Fibroblast of lung (primary cell): ENCODE data around the gene ANXA6. TPM values are rescaled to one million over a fixed set of nuclear protein-coding genes. Genes with fewer than 3 reads are reported as not detected.

Experiments
- DNase-seq, 2 donors: peaks; one replicate each; pipeline versions ENCODE4 v3.0.0 to v3.0.0-alpha.2; 2010; ENCODE audit warnings: low read depth in 2 of 2
- H2AFZ ChIP-seq: 2 replicates; pipeline ENCODE4 v1.5.1; 2012; ENCODE audit warnings: low read length, control low read depth, inconsistent platforms
- H3K27ac ChIP-seq: 2 replicates; pipeline ENCODE4 v1.5.1; 2011; ENCODE audit warnings: low read length, control low read depth; ENCODE audit not compliant: insufficient read depth
- H3K27me3 ChIP-seq: 2 replicates; pipeline ENCODE4 v1.5.1; 2011; ENCODE audit warnings: mild to moderate bottlenecking, low read length; ENCODE audit not compliant: control insufficient read depth, insufficient read depth
- H3K36me3 ChIP-seq: 2 replicates; pipeline ENCODE4 v1.5.1; 2011; ENCODE audit warnings: low read length; ENCODE audit not compliant: control insufficient read depth, insufficient read depth
- H3K4me1 ChIP-seq: 2 replicates; pipeline ENCODE4 v1.5.1; 2011; ENCODE audit warnings: low read length; ENCODE audit not compliant: control insufficient read depth, insufficient read depth; ENCODE audit errors: extremely low read depth
- H3K4me2 ChIP-seq: 2 replicates; pipeline ENCODE4 v1.5.1; 2011; ENCODE audit warnings: low read length, control low read depth; ENCODE audit not compliant: insufficient read depth; ENCODE audit errors: extremely low read depth
- H3K4me3 ChIP-seq, 4 experiments: fragments of 200-600 bp in 1 of 4; sonication (generic) in 1 of 4; replicated peaks in 1 of 4; 2 replicates each; pipeline ENCODE4 v1.5.1; 2011 to 2016; ENCODE audit warnings: low read length in 4 of 4, low read depth in 3 of 4, mild to moderate bottlenecking in 3 of 4, control low read depth in 2 of 4, inconsistent platforms in 1 of 4, mixed read lengths in 1 of 4; ENCODE audit not compliant: insufficient read depth in 1 of 4; ENCODE audit errors: control extremely low read depth in 1 of 4
- H3K79me2 ChIP-seq: 2 replicates; pipeline ENCODE4 v1.5.1; 2012; ENCODE audit warnings: mild to moderate bottlenecking, low read length, inconsistent platforms; ENCODE audit not compliant: control insufficient read depth, insufficient read depth
- H3K9ac ChIP-seq: 2 replicates; pipeline ENCODE4 v1.5.1; 2011; ENCODE audit warnings: mild to moderate bottlenecking, low read length, control low read depth; ENCODE audit not compliant: insufficient read depth
- H3K9me3 ChIP-seq: 2 replicates; pipeline ENCODE4 v1.5.1; 2012; ENCODE audit warnings: low read depth, low read length; ENCODE audit not compliant: control insufficient read depth, insufficient read depth
- H4K20me1 ChIP-seq: 2 replicates; pipeline ENCODE4 v1.5.1; 2011; ENCODE audit warnings: low read length; ENCODE audit not compliant: control insufficient read depth, insufficient read depth; ENCODE audit errors: extremely low read depth
- EZH2 ChIP-seq: IDR thresholded peaks from 2 replicates; pipeline ENCODE4 v1.5.1; 2012; ENCODE audit warnings: low read length, control low read depth, mild to moderate bottlenecking; ENCODE audit errors: missing control alignments
- polyA plus RNA-seq, 2 donors: library from polyadenylated mRNA; depleted of rRNA in 1 of 2; stranded (reverse) in 1 of 2; unstranded in 1 of 2; fragments of >200 nt; gene quantifications; 2 replicates each; pipeline ENCODE4 v1.2.1, GENCODE V29; 2011 to 2012; ENCODE audit warnings: missing spikeins in 1 of 2
- total RNA-seq: library from RNA; depleted of rRNA; stranded (reverse); fragments of >200 nt; gene quantifications from 2 replicates; pipeline ENCODE4 v1.2.1, GENCODE V29; 2014
- TF ChIP-seq, protein P1 (sequence below), 2 donors: IDR thresholded peaks in 1 of 2; conservative IDR thresholded peaks in 1 of 2; 1 replicate in 1 of 2; 2 replicates in 1 of 2; pipeline ENCODE4 v1.5.1; 2011 to 2012; ENCODE audit warnings: low read length in 2 of 2, control low read depth in 1 of 2, inconsistent platforms in 1 of 2, low read depth in 1 of 2, mild to moderate bottlenecking in 1 of 2

Gene ANXA6
- total and polyA plus RNA-seq, 2 donors (not counting 1 experiment from before 2014, with no cell fraction given), result 591 to 615 TPM

DNA sequence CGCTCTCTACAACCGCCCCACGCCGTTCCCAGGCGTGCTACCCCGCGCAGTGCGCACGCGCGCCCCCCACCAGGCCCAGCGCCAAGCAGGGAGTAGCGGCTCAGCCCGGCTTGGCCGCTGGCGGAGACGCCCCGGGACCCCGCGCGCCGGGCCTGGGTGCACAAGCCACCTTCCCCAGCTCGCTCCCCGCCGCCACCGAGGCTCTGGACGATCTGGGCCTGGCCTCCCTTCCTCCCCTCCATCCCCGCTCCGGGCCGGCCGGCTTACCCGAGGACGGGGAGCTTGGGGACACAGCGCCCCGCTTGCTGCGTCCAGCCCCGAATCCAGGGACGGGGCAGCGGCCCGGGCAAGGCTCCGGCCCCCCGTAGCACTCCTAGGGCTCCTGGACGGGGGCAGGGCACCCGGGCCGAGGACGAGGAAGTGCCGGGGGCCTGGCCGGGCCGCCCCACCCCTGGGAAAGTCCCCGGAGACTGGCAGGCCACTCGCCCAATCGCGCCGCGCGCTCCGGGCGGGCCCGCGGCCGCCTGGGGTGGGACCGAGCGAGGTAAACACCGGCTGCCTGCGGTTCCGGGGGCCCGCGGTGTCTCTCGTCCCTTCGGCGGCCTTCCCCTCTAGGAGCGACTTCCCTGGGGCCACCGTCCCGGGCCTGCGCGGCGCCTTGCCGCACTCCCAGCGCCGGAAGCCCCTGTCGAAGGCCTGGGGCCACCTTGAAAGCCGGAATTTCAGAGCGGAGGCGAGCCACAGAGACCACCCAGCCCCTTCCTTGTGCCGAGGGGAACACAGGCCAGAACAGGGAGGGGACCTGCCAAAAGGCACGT lies 76.8 kb downstream of the ANXA6 start, which contains the start of gene TNIP1:
Gene TNIP1, minus strand, starts transcription at position 422 of the 818 bp plus-strand sequence. CDS start 15,939 bp downstream, outside the sequence.
- peak within 1 kb of the TSS; percentile 96 for H3K4me2 ChIP-seq
- H3K36me3 ChIP-seq, result peaks cover 2% of the 10 kb centered on the region
- H3K27me3 ChIP-seq, result no peaks in the 10 kb centered on the region
- no peak for TF ChIP-seq EZH2
- TF ChIP-seq, protein P1, sequence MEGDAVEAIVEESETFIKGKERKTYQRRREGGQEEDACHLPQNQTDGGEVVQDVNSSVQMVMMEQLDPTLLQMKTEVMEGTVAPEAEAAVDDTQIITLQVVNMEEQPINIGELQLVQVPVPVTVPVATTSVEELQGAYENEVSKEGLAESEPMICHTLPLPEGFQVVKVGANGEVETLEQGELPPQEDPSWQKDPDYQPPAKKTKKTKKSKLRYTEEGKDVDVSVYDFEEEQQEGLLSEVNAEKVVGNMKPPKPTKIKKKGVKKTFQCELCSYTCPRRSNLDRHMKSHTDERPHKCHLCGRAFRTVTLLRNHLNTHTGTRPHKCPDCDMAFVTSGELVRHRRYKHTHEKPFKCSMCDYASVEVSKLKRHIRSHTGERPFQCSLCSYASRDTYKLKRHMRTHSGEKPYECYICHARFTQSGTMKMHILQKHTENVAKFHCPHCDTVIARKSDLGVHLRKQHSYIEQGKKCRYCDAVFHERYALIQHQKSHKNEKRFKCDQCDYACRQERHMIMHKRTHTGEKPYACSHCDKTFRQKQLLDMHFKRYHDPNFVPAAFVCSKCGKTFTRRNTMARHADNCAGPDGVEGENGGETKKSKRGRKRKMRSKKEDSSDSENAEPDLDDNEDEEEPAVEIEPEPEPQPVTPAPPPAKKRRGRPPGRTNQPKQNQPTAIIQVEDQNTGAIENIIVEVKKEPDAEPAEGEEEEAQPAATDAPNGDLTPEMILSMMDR (conservative IDR thresholded peaks at IDR 0.05 in 1 of 2, IDR thresholded peaks at IDR 0.05 in 1 of 2; ENCODE audit: low read depth in 1 of 2, low read length in 2 of 2), result no peak
- peak within 1 kb of the TSS; percentile 81 for H2AFZ ChIP-seq
- no peaks in the 10 kb centered on the region for H4K20me1 ChIP-seq
- H3K79me2 ChIP-seq, result peaks cover 13% of the 10 kb centered on the region
- peak within 1 kb of the TSS; percentile 79 to 92 (median 88) for H3K4me3 ChIP-seq
- peaks cover 18% of the 10 kb centered on the region for H3K4me1 ChIP-seq
- H3K9ac ChIP-seq, result peak within 1 kb of the TSS; percentile 94
- no peaks in the 10 kb centered on the region for H3K9me3 ChIP-seq
- DNase-seq, result peak; percentile 86 to 88
- peak within 1 kb of the TSS; percentile 87 for H3K27ac ChIP-seq

DNA sequence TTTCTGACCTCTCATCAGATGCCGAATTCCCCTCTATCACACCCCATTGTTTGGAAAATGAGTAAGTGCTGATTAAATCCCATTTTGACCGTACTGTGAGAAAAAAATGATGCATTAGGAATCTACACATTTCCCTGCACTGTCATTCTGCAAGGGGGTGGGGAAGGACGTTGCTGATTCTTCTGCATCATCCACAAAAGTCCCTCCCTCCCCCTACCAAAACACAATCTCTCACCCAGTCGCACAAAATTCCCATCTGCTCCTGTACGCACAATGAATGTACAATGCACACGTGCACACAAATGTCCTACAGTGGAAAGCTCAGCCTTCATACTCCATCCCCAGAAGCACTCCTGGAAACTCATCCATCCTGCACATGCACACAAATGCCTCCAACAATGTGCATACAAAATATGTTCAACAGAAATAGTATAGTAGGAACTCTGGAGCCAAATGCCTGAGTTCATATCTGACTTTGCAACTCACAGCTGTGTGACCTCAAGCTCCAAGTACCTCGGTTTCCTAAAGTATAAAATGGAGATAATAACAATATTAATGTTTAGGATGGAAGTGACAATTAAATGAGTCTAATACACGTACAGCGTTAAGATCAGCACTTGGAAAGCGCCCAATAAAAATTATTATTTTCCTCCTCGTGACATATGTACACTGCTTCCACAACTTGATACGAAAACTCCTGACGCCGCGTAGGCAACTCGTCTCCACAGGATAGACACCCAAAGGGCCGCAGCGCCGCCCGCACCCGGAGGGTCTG lies 77.6 kb downstream of the ANXA6 start:
- TF ChIP-seq, protein P1 (conservative IDR thresholded peaks at IDR 0.05 in 1 of 2, IDR thresholded peaks at IDR 0.05 in 1 of 2; ENCODE audit: low read depth in 1 of 2, low read length in 2 of 2), result no peak
- no peak for TF ChIP-seq EZH2
- H3K4me1 ChIP-seq, result peaks cover 17% of the 10 kb centered on the region
- H3K4me2 ChIP-seq, result peak overlapping the region; percentile 91
- peak; percentile 33 to 79 for DNase-seq
- peak overlapping the region; percentile 94 for H3K9ac ChIP-seq
- H3K27ac ChIP-seq, result peak overlapping the region; percentile 87
- H3K9me3 ChIP-seq, result no peaks in the 10 kb centered on the region
- H3K36me3 ChIP-seq, result peaks cover 2% of the 10 kb centered on the region
- no peaks in the 10 kb centered on the region for H3K27me3 ChIP-seq
- H3K4me3 ChIP-seq, result peak overlapping the region; percentile 79 to 92 (median 88)
- H2AFZ ChIP-seq, result peak overlapping the region; percentile 63
- H3K79me2 ChIP-seq, result peaks cover 13% of the 10 kb centered on the region
- no peaks in the 10 kb centered on the region for H4K20me1 ChIP-seq
